Measurements from ENCODE around the gene KANK4. TPM values are rescaled to one million over a fixed set of nuclear protein-coding genes. Genes with fewer than 3 reads are reported as not detected.
"Not testable (repeated sequence)": the region's sequence is repeated elsewhere in the genome, so short reads cannot be mapped to it uniquely, and the experiment has no call there.

The KANK4 gene
- total and polyA plus RNA-seq, 2 of the 4 experiments (the other 2 are of a cell fraction): not detected

GRCh38 chr1:62239652-62240403 is 79.4 kb downstream of the KANK4 start:
- dilution Hi-C loops (cut with HindIII; ENCODE audit: low sequenced_read_pairs, unreplicated experiment): not testable (repeated sequence)

More at GRCh38 chr1:62239652-62240403, 79.4 kb downstream of the KANK4 start:
- H2BK120ac ChIP-seq (ENCODE audit: low read depth, low read length); H4K91ac ChIP-seq (ENCODE audit: insufficient read depth, low read depth, low read length); ATAC-seq (ENCODE audit: low read depth); H2AK5ac ChIP-seq (ENCODE audit: low read depth, low read length); BruUV-seq (replicated peaks); H3K56ac ChIP-seq (ENCODE audit: extremely low read depth, insufficient read depth, low read length); CTCF ChIA-PET; in situ Hi-C loops (cut with MboI; ENCODE audit: low sequenced_read_pairs); H3K4me2 ChIP-seq (ENCODE audit: low read depth, low read length); H2BK20ac ChIP-seq (ENCODE audit: low read depth, low read length); DNase-seq; H3K4me1 ChIP-seq (ENCODE audit: control insufficient read depth, insufficient read depth, low read length); H2AFZ ChIP-seq (replicated peaks; ENCODE audit: low read length, poor library complexity); H3K23ac ChIP-seq (ENCODE audit: low read depth, low read length); H3K79me1 ChIP-seq (ENCODE audit: low read depth in 1 of 2, low read length in 2 of 2); H3K9me1 ChIP-seq (ENCODE audit: insufficient read depth, low read length); H3K36me3 ChIP-seq (ENCODE audit: control insufficient read depth, insufficient read depth, low read length); H3K9ac ChIP-seq (ENCODE audit: low read depth, low read length); H3K4me3 ChIP-seq (ENCODE audit: insufficient read depth, low read depth, low read length); POLR2A ChIA-PET (ENCODE audit: unreplicated experiment); H3K14ac ChIP-seq (replicated peaks; ENCODE audit: low read depth, low read length); H3K4ac ChIP-seq (ENCODE audit: low read depth, low read length); H4K5ac ChIP-seq (ENCODE audit: low read depth, low read length); H4K8ac ChIP-seq (ENCODE audit: low read depth in 2 of 2, low read length in 2 of 2); intact Hi-C loops (cut with micrococcal nuclease); H2AK9ac ChIP-seq (replicated peaks; ENCODE audit: low read depth, low read length, poor library complexity); H3K18ac ChIP-seq (ENCODE audit: low read depth, low read length); H3K27ac ChIP-seq (ENCODE audit: insufficient read depth, low read length); H4K20me1 ChIP-seq (ENCODE audit: insufficient read depth, low read length); H2BK5ac ChIP-seq (ENCODE audit: low read depth, low read length, poor library complexity, severe bottlenecking); H2BK15ac ChIP-seq (ENCODE audit: low read depth, low read length); H3K9me3 ChIP-seq (ENCODE audit: control insufficient read depth, insufficient read depth, low read length); H3K27me3 ChIP-seq (ENCODE audit: control insufficient read depth, insufficient read depth, low read length): not testable (repeated sequence)
- WGBS, 2 experiments (ENCODE audit: extremely low coverage in 2 of 2, insufficient read length in 1 of 2): no CpG with 5 or more reads among the region's 3 CpGs

Data from IMR-90 (cell line).